HEK293 (cell line): ENCODE results near the gene ZSCAN22.

ENCODE experiments used
- CTCF ChIP-seq: fragments of 450-650 bp; formaldehyde crosslinking; IDR thresholded peaks from 2 replicates; pipeline ENCODE4 v1.5.1; 2016; ENCODE audit warnings: missing biosample characterization, missing genetic modification characterization
- KLF10 ChIP-seq: fragments of 450-650 bp; IDR thresholded peaks from 2 replicates; pipeline ENCODE4 v1.5.1; 2018; ENCODE audit warnings: missing biosample characterization, mild to moderate bottlenecking, missing genetic modification characterization

GRCh38 chr19:58279042-58279924 lies 47.5 kb upstream of the ZSCAN22 start:
- TF ChIP-seq CTCF (tag by site-specific recombination) (no peak), KLF10 (tag by site-specific recombination) (no peak)
